ENCODE results near the gene THSD7B. TPM values are rescaled to one million over a fixed set of nuclear protein-coding genes. Genes with fewer than 3 reads are reported as not detected.
A peak's percentile ranks its signal among the peaks of the same experiment; 100 is the strongest.

THSD7B gene
- total and polyA plus RNA-seq, 2 experiments from 2014 or later, result 0.11 TPM; not detected in 1

GRCh38 chr2:137207030-137207429, 441.7 kb downstream of the THSD7B start:
- Histone ChIP-seq H3K4me3 (no peak overlapping the region), H4K20me1 (ENCODE audit: insufficient read depth) (no peaks in the 10 kb centered on the region), H3K9me2 (ENCODE audit: insufficient read depth) (no peaks in the 10 kb centered on the region), H3K79me2 (ENCODE audit: insufficient read depth) (no peaks in the 10 kb centered on the region), H3F3A (ENCODE audit: insufficient read depth) (no peaks in the 10 kb centered on the region), H2AFZ (no peak overlapping the region), H3K9me3 (ENCODE audit: low read depth) (no peaks in the 10 kb centered on the region), H3K36me3 (ENCODE audit: low read depth) (no peaks in the 10 kb centered on the region), H3K27me3 (replicated peaks; ENCODE audit: insufficient read depth) (no peaks in the 10 kb centered on the region), H3K4me1 (ENCODE audit: insufficient read depth) (no peaks in the 10 kb centered on the region), H3K27ac (no peak overlapping the region), H3K9ac (no peak overlapping the region), H3K4me2 (ENCODE audit: unreplicated experiment) (no peak overlapping the region)
- TF ChIP-seq EZH2phosphoT487 (IDR thresholded peaks at IDR 0.05; ENCODE audit: insufficient read depth, low read depth) (no peak), EZH2 (IDR thresholded peaks at IDR 0.05; ENCODE audit: insufficient read depth, poor library complexity, severe bottlenecking) (no peak)
- no peak for DNase-seq
- in situ Hi-C loops (cut with MboI), result no loop called here
- WGBS, 2 experiments (ENCODE audit: low coverage in 1 of 2, low lambda C conversion rate in 2 of 2, missing lambda C conversion rate in 2 of 2), result 32 to 47% methylated on average over 1 of the region's 1 CpG

- H3K27ac ChIP-seq, result peak overlapping the region; percentile 19
- no peak for TF ChIP-seq EZH2 (IDR thresholded peaks at IDR 0.05; ENCODE audit: insufficient read depth, poor library complexity, severe bottlenecking)
- no peak for TF ChIP-seq EZH2phosphoT487 (IDR thresholded peaks at IDR 0.05; ENCODE audit: insufficient read depth, low read depth)
- no peak overlapping the region for H3K9ac ChIP-seq
- H3K4me3 ChIP-seq, result no peak overlapping the region
- DNase-seq, result peak; percentile 82
- H3F3A ChIP-seq (ENCODE audit: insufficient read depth), result no peaks in the 10 kb centered on the region
- H3K36me3 ChIP-seq (ENCODE audit: low read depth), result no peaks in the 10 kb centered on the region
- no peaks in the 10 kb centered on the region for H3K27me3 ChIP-seq (replicated peaks; ENCODE audit: insufficient read depth)
- WGBS, 2 experiments (ENCODE audit: low coverage in 1 of 2, low lambda C conversion rate in 2 of 2, missing lambda C conversion rate in 2 of 2), result 42 to 55% methylated on average over 2 of the region's 2 CpGs
- no peak overlapping the region for H2AFZ ChIP-seq
- H3K9me2 ChIP-seq (ENCODE audit: insufficient read depth), result no peaks in the 10 kb centered on the region
- H3K79me2 ChIP-seq (ENCODE audit: insufficient read depth), result no peaks in the 10 kb centered on the region
- no peaks in the 10 kb centered on the region for H4K20me1 ChIP-seq (ENCODE audit: insufficient read depth)
- no peaks in the 10 kb centered on the region for H3K9me3 ChIP-seq (ENCODE audit: low read depth)
- H3K4me2 ChIP-seq (ENCODE audit: unreplicated experiment), result no peak overlapping the region
- H3K4me1 ChIP-seq (ENCODE audit: insufficient read depth), result no peaks in the 10 kb centered on the region
- in situ Hi-C loops (cut with MboI), result no loop called here
These were observed 443.1 kb downstream of the THSD7B start for GRCh38 chr2:137208431-137208891.

GRCh38 chr2:137210039-137210438, 444.7 kb downstream of the THSD7B start:
- H3F3A ChIP-seq (ENCODE audit: insufficient read depth), result no peaks in the 10 kb centered on the region
- no peak overlapping the region for H3K9ac ChIP-seq
- no peak overlapping the region for H3K27ac ChIP-seq
- H3K79me2 ChIP-seq (ENCODE audit: insufficient read depth), result no peaks in the 10 kb centered on the region
- H4K20me1 ChIP-seq (ENCODE audit: insufficient read depth), result no peaks in the 10 kb centered on the region
- DNase-seq, result no peak
- H3K4me1 ChIP-seq (ENCODE audit: insufficient read depth), result no peaks in the 10 kb centered on the region
- H3K9me2 ChIP-seq (ENCODE audit: insufficient read depth), result no peaks in the 10 kb centered on the region
- TF ChIP-seq EZH2 (IDR thresholded peaks at IDR 0.05; ENCODE audit: insufficient read depth, poor library complexity, severe bottlenecking) (no peak), EZH2phosphoT487 (IDR thresholded peaks at IDR 0.05; ENCODE audit: insufficient read depth, low read depth) (no peak)
- in situ Hi-C loops (cut with MboI), result no loop called here
- no peaks in the 10 kb centered on the region for H3K9me3 ChIP-seq (ENCODE audit: low read depth)
- H3K27me3 ChIP-seq (replicated peaks; ENCODE audit: insufficient read depth), result no peaks in the 10 kb centered on the region
- H3K4me2 ChIP-seq (ENCODE audit: unreplicated experiment), result no peak overlapping the region
- H2AFZ ChIP-seq, result no peak overlapping the region
- no peaks in the 10 kb centered on the region for H3K36me3 ChIP-seq (ENCODE audit: low read depth)
- H3K4me3 ChIP-seq, result no peak overlapping the region

GRCh38 chr2:137211761-137212160, 446.4 kb downstream of the THSD7B start:
- Histone ChIP-seq H4K20me1 (ENCODE audit: insufficient read depth) (no peaks in the 10 kb centered on the region), H3K4me2 (ENCODE audit: unreplicated experiment) (no peak overlapping the region), H3K9ac (no peak overlapping the region), H3K27me3 (replicated peaks; ENCODE audit: insufficient read depth) (no peaks in the 10 kb centered on the region), H3K79me2 (ENCODE audit: insufficient read depth) (no peaks in the 10 kb centered on the region), H3K4me1 (ENCODE audit: insufficient read depth) (no peaks in the 10 kb centered on the region), H3K27ac (no peak overlapping the region), H3F3A (ENCODE audit: insufficient read depth) (no peaks in the 10 kb centered on the region), H3K4me3 (no peak overlapping the region), H3K9me2 (ENCODE audit: insufficient read depth) (no peaks in the 10 kb centered on the region), H3K36me3 (ENCODE audit: low read depth) (no peaks in the 10 kb centered on the region), H2AFZ (no peak overlapping the region), H3K9me3 (ENCODE audit: low read depth) (no peaks in the 10 kb centered on the region)
- WGBS, 2 experiments (ENCODE audit: low coverage in 1 of 2, low lambda C conversion rate in 2 of 2, missing lambda C conversion rate in 2 of 2), result 45 to 55% methylated on average over 1 of the region's 1 CpG
- TF ChIP-seq EZH2phosphoT487 (IDR thresholded peaks at IDR 0.05; ENCODE audit: insufficient read depth, low read depth) (no peak), EZH2 (IDR thresholded peaks at IDR 0.05; ENCODE audit: insufficient read depth, poor library complexity, severe bottlenecking) (no peak)
- in situ Hi-C loops (cut with MboI), result no loop called here
- DNase-seq, result no peak

GRCh38 chr2:137220438-137220993, 455.2 kb downstream of the THSD7B start:
- TF ChIP-seq EZH2 (IDR thresholded peaks at IDR 0.05; ENCODE audit: insufficient read depth, poor library complexity, severe bottlenecking) (no peak), EZH2phosphoT487 (IDR thresholded peaks at IDR 0.05; ENCODE audit: insufficient read depth, low read depth) (no peak)
- Histone ChIP-seq H3K4me3 (no peak overlapping the region), H3K79me2 (ENCODE audit: insufficient read depth) (no peaks in the 10 kb centered on the region), H3K4me1 (ENCODE audit: insufficient read depth) (0 out of 2 replicates have a peak, but pooled peaks cover 2% of the 10 kb centered on the region), H3K27me3 (replicated peaks; ENCODE audit: insufficient read depth) (no peaks in the 10 kb centered on the region), H3F3A (ENCODE audit: insufficient read depth) (no peaks in the 10 kb centered on the region), H2AFZ (no peak overlapping the region), H3K4me2 (ENCODE audit: unreplicated experiment) (no peak overlapping the region), H3K9ac (no peak overlapping the region), H3K36me3 (ENCODE audit: low read depth) (no peaks in the 10 kb centered on the region), H3K27ac (no peak overlapping the region), H4K20me1 (ENCODE audit: insufficient read depth) (no peaks in the 10 kb centered on the region), H3K9me2 (ENCODE audit: insufficient read depth) (no peaks in the 10 kb centered on the region), H3K9me3 (ENCODE audit: low read depth) (no peaks in the 10 kb centered on the region)
- 8 to 11% methylated on average over 1 of the region's 1 CpG for WGBS, 2 experiments (ENCODE audit: low coverage in 1 of 2, low lambda C conversion rate in 2 of 2, missing lambda C conversion rate in 2 of 2)
- in situ Hi-C loops (cut with MboI), result no loop called here
- peak; percentile 78 for DNase-seq
